HepG2 (cell line): ENCODE measurements around the gene PAQR7. TPM values are rescaled to one million over a fixed set of nuclear protein-coding genes. Genes with fewer than 3 reads are reported as not detected.

Experiments
- ARHGAP35 ChIP-seq: sonication (generic); formaldehyde crosslinking; IDR thresholded peaks from 2 replicates; pipeline ENCODE4 v1.9.0; 2022; ENCODE audit warnings: mild to moderate bottlenecking, inconsistent platforms, moderate library complexity, missing genetic modification reagents, borderline replicate concordance
- CBX1 ChIP-seq: IDR thresholded peaks from one replicate; pipeline ENCODE4 v1.6.1; 2016; ENCODE audit warnings: antibody characterized with exemption, low read depth
- CSRNP2 ChIP-seq: sonication (generic); formaldehyde crosslinking; conservative IDR thresholded peaks from 2 replicates; pipeline ENCODE4 v1.8.0; 2022; ENCODE audit warnings: low read depth, missing genetic modification reagents
- HHEX ChIP-seq: IDR thresholded peaks from 2 replicates; pipeline ENCODE4 v1.6.1; 2016; ENCODE audit warnings: control low read depth
- HOXA3 ChIP-seq: sonication (generic); formaldehyde crosslinking; IDR thresholded peaks from 2 replicates; pipeline ENCODE4 v1.5.0; 2020; ENCODE audit warnings: missing genetic modification reagents
- IKZF4 ChIP-seq: sonication (generic); formaldehyde crosslinking; IDR thresholded peaks from 2 replicates; pipeline ENCODE4 v1.5.1; 2020; ENCODE audit warnings: borderline replicate concordance, mild to moderate bottlenecking, low read depth, missing genetic modification reagents; ENCODE audit errors: not compliant biosample characterization
- JUNB ChIP-seq: sonication (generic); formaldehyde crosslinking; IDR thresholded peaks from 2 replicates; pipeline ENCODE4 v1.8.0; 2022; ENCODE audit warnings: missing genetic modification reagents, mild to moderate bottlenecking, borderline replicate concordance
- JUND ChIP-seq: sonication (generic); formaldehyde crosslinking; IDR thresholded peaks from 2 replicates; pipeline ENCODE4 v1.8.0; 2022; ENCODE audit warnings: mild to moderate bottlenecking, missing genetic modification reagents
- KLF13 ChIP-seq: sonication (generic); formaldehyde crosslinking; IDR thresholded peaks from 2 replicates; pipeline ENCODE4 v1.4.0; 2020; ENCODE audit warnings: mild to moderate bottlenecking, missing genetic modification reagents
- NR2F6 ChIP-seq, 2 experiments: IDR thresholded peaks; 2 replicates each; pipeline ENCODE4 v1.6.1; 2016; ENCODE audit warnings: antibody characterized with exemption in 1 of 2, mild to moderate bottlenecking in 1 of 2
- RFXAP ChIP-seq: sonication (generic); formaldehyde crosslinking; IDR thresholded peaks from 2 replicates; pipeline ENCODE4 v1.4.0; 2020; ENCODE audit warnings: missing genetic modification reagents, borderline replicate concordance
- SMARCE1 ChIP-seq: fragments of 450-650 bp; IDR thresholded peaks from 2 replicates; pipeline ENCODE4 v1.6.1; 2017; ENCODE audit warnings: borderline replicate concordance
- TBX2 ChIP-seq: sonication (generic); formaldehyde crosslinking; IDR thresholded peaks from 2 replicates; pipeline ENCODE4 v1.5.0; 2020; ENCODE audit warnings: missing genetic modification reagents, mild to moderate bottlenecking, borderline replicate concordance
- TFDP1 ChIP-seq: IDR thresholded peaks from 2 replicates; pipeline ENCODE4 v1.6.1; 2016; ENCODE audit warnings: missing compliant biosample characterization, missing genetic modification reagents, borderline replicate concordance
- ZBTB42 ChIP-seq: sonication (generic); formaldehyde crosslinking; IDR thresholded peaks from 2 replicates; pipeline ENCODE4 v1.5.0; 2020; ENCODE audit warnings: mild to moderate bottlenecking, missing genetic modification reagents
- ZBTB46 ChIP-seq: sonication (generic); formaldehyde crosslinking; IDR thresholded peaks from 2 replicates; pipeline ENCODE4 v1.4.0; 2020; ENCODE audit warnings: mild to moderate bottlenecking, missing genetic modification reagents, borderline replicate concordance
- ZFP62 ChIP-seq: sonication (generic); formaldehyde crosslinking; IDR thresholded peaks from 2 replicates; pipeline ENCODE4 v1.4.0; 2020; ENCODE audit warnings: missing genetic modification reagents
- ZNF350 ChIP-seq: sonication (generic); formaldehyde crosslinking; IDR thresholded peaks from 2 replicates; pipeline ENCODE4 v1.4.0; 2020; ENCODE audit warnings: mild to moderate bottlenecking, low read depth, missing genetic modification reagents, borderline replicate concordance
- ZNF446 ChIP-seq: sonication (generic); formaldehyde crosslinking; IDR thresholded peaks from 2 replicates; pipeline ENCODE4 v1.5.0; 2020; ENCODE audit warnings: mild to moderate bottlenecking, missing genetic modification reagents
- ZNF556 ChIP-seq: sonication (generic); formaldehyde crosslinking; IDR thresholded peaks from 2 replicates; pipeline ENCODE4 v1.4.0; 2020; ENCODE audit warnings: mild to moderate bottlenecking, missing genetic modification reagents, borderline replicate concordance
- ZNF672 ChIP-seq: sonication (generic); formaldehyde crosslinking; IDR thresholded peaks from 2 replicates; pipeline ENCODE4 v1.8.1; 2022; ENCODE audit warnings: missing genetic modification reagents
- ZNF746 ChIP-seq: sonication (generic); formaldehyde crosslinking; IDR thresholded peaks from 2 replicates; pipeline ENCODE4 v1.8.0; 2022; ENCODE audit warnings: mild to moderate bottlenecking, missing genetic modification reagents
- ZNF800 ChIP-seq: sonication (generic); formaldehyde crosslinking; IDR thresholded peaks from 2 replicates; pipeline ENCODE4 v1.4.0; 2020; ENCODE audit warnings: missing genetic modification reagents
- polyA plus RNA-seq, 8 experiments: library from polyadenylated mRNA; depleted of rRNA in 3 of 8; stranded (reverse) in 7 of 8; unstranded in 1 of 8; fragments of >200 nt; fragmentation: Illumina TruSeq in 4 of 8; extraction: Trizol in 4 of 8; gene quantifications; 2 replicates each; pipeline versions ENCODE4 v1.2.1 to v1.2.3, GENCODE V29; 2011 to 2016; ENCODE audit warnings: low read depth in 4 of 8, missing spikeins in 1 of 8, mixed read lengths in 1 of 8; ENCODE audit not compliant: insufficient read depth in 1 of 8
- total RNA-seq, 5 experiments: library from RNA; depleted of rRNA; stranded (reverse); fragments of >200 nt; fragmentation: Illumina TruSeq; extraction: Trizol; gene quantifications; 2 replicates each; pipeline ENCODE4 v1.2.3, GENCODE V29; 2016; ENCODE audit warnings: low read depth in 1 of 5

The PAQR7 gene
- total and polyA plus RNA-seq, 2 of the 13 experiments (the other 11 are each of a cell fraction or from before 2014, with no cell fraction given), result 13.2 to 16.6 TPM

GRCh38 chr1:25905680-25906643 lies 30.5 kb upstream of the PAQR7 start, which contains the start of gene STMN1 (continued):
- TF ChIP-seq TFDP1 (CRISPR knock-in tag) (peak; percentile 85; the same call in 1 of the 2 replicates), KLF13 (CRISPR knock-in tag) (no peak), JUNB (CRISPR knock-in tag) (no peak), ZNF672 (no peak), CBX1 (peak; percentile 96), NR2F6 (IDR thresholded peaks at IDR 0.05) (no peak), NR2F6 (CRISPR knock-in tag; IDR thresholded peaks at IDR 0.05) (no peak), SMARCE1 (no peak), RFXAP (no peak; the same call in 1 of the 2 replicates), ZNF350 (peak; percentile 23; the same call in 1 of the 2 replicates), CSRNP2 (CRISPR knock-in tag) (no peak), ZFP62 (CRISPR knock-in tag) (no peak), ZBTB42 (no peak), JUND (CRISPR knock-in tag) (no peak), ZBTB46 (CRISPR knock-in tag) (no peak), ZNF556 (CRISPR knock-in tag) (peak; percentile 58; the same call in 1 of the 2 replicates), HHEX (CRISPR knock-in tag) (no peak), ARHGAP35 (CRISPR knock-in tag) (no peak), ZNF446 (CRISPR knock-in tag) (no peak), ZNF746 (CRISPR knock-in tag) (0 out of 2 replicates have a peak, but pooled peaks have one; percentile 27), HOXA3 (CRISPR knock-in tag) (peak; percentile 75), IKZF4 (no peak), ZNF800 (CRISPR knock-in tag) (no peak), TBX2 (CRISPR knock-in tag) (peak; percentile 19; the same call in 1 of the 2 replicates)
